ENCODE measurements around the gene ADAMTSL5.

The ADAMTSL5 gene

GRCh38 chr19:1469255-1470054, 43.4 kb downstream of the ADAMTSL5 start:
- TF ChIP-seq GATA1 (IDR thresholded peaks at IDR 0.05; ENCODE audit: low read depth, low read length) (no peak), POLR2A (IDR thresholded peaks at IDR 0.05; ENCODE audit: low read length) (no peak)
- DNase-seq: no peak

DNA sequence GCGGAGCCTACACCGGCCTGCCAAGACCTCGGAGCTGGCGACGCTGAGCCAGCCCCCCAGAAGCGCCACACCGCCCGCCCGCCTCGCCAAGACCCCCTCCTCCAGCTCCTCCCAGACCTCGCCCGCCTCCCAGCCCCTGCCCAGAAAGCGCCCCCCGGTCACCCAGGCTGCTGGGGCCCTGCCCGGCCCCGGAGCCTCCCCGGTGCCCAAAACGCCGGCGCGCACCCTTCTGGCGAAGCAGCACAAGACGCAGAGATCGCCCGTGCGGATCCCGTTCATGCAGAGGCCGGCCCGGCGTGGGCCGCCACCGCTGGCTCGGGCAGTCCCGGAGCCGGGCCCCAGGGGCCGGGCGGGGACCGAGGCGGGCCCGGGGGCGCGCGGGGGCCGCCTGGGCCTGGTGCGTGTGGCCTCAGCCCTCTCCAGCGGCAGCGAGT, 44.0 kb downstream of the ADAMTSL5 start:
- peak in 1 of 2 experiments; percentile 51 for DNase-seq
- TF ChIP-seq GATA1 (IDR thresholded peaks at IDR 0.05; ENCODE audit: low read depth, low read length): no peak
- no peak for TF ChIP-seq POLR2A (IDR thresholded peaks at IDR 0.05; ENCODE audit: low read length)

DNA sequence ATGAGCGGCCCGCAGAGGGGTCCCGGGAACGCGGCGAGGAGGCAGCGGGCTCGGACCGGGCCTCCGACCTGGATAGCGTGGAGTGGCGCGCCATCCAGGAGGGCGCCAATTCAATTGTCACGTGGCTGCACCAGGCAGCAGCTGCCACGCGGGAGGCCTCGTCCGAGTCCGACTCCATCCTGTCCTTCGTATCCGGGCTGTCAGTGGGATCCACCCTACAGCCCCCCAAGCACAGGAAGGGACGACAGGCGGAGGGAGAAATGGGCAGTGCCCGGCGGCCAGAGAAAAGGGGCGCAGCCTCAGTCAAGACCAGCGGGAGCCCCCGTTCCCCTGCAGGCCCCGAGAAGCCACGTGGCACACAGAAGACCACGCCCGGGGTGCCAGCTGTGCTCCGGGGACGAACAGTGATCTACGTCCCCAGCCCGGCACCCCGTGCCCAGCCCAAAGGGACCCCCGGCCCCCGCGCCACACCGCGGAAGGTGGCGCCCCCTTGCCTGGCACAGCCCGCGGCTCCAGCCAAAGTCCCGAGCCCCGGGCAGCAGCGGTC, 44.5 kb downstream of the ADAMTSL5 start:
- no peak for DNase-seq

GRCh38 chr19:1467490-1468273, 45.1 kb downstream of the ADAMTSL5 start:
- no peak for TF ChIP-seq POLR2A (IDR thresholded peaks at IDR 0.05; ENCODE audit: low read length)
- TF ChIP-seq GATA1 (IDR thresholded peaks at IDR 0.05; ENCODE audit: low read depth, low read length): no peak
- no peak for DNase-seq

More for the DNA sequence above, 44.5 kb downstream of the ADAMTSL5 start:
- TF ChIP-seq POLR2A (IDR thresholded peaks at IDR 0.05; ENCODE audit: low read length) (no peak), GATA1 (IDR thresholded peaks at IDR 0.05; ENCODE audit: low read depth, low read length) (no peak)

- TF ChIP-seq POLR2A (IDR thresholded peaks at IDR 0.05; ENCODE audit: low read length) (no peak), GATA1 (IDR thresholded peaks at IDR 0.05; ENCODE audit: low read depth, low read length) (no peak)
- no peak for DNase-seq
Measured at GRCh38 chr19:1467215-1467489, 45.7 kb downstream of the ADAMTSL5 start.

DNA sequence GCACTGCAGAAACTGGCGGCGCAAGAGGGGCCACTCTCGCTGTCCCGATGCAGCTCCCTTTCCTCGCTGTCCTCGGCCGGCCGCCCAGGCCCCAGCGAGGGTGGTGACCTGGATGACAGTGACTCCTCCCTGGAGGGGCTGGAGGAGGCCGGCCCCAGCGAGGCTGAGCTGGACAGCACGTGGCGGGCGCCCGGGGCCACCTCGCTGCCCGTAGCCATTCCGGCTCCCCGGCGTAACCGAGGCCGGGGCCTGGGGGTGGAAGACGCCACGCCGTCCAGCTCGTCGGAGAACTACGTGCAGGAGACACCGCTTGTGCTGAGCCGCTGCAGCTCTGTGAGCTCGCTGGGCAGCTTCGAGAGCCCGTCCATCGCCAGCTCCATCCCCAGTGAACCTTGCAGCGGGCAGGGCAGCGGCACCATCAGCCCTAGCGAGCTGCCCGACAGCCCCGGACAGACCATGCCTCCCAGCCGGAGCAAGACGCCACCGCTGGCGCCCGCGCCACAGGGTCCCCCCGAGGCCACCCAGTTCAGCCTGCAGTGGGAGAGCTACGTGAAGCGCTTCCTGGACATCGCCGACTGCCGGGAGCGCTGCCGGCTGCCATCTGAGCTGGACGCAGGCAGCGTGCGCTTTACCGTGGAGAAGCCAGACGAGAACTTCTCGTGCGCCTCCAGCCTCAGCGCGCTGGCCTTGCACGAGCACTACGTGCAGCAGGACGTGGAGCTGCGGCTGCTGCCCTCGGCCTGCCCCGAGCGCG, 46.2 kb downstream of the ADAMTSL5 start:
- no peak for DNase-seq
- TF ChIP-seq GATA1 (IDR thresholded peaks at IDR 0.05; ENCODE audit: low read depth, low read length): no peak
- TF ChIP-seq POLR2A (IDR thresholded peaks at IDR 0.05; ENCODE audit: low read length): no peak

DNA sequence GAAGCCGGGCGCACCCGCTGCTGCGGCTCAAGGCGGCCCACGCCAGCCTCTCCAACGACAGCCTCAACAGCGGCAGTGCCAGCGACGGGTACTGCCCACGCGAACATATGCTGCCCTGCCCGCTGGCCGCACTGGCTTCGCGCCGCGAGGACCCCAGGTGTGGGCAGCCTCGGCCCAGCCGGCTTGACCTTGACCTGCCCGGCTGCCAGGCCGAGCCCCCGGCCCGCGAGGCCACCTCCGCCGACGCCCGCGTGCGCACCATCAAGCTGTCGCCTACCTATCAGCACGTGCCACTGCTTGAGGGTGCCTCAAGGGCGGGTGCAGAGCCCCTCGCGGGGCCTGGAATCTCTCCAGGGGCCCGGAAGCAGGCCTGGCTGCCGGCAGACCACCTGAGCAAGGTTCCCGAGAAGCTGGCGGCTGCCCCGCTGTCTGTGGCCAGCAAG, 46.8 kb downstream of the ADAMTSL5 start:
- no peak for DNase-seq
- TF ChIP-seq GATA1 (IDR thresholded peaks at IDR 0.05; ENCODE audit: low read depth, low read length) (no peak), POLR2A (IDR thresholded peaks at IDR 0.05; ENCODE audit: low read length) (no peak)

DNA sequence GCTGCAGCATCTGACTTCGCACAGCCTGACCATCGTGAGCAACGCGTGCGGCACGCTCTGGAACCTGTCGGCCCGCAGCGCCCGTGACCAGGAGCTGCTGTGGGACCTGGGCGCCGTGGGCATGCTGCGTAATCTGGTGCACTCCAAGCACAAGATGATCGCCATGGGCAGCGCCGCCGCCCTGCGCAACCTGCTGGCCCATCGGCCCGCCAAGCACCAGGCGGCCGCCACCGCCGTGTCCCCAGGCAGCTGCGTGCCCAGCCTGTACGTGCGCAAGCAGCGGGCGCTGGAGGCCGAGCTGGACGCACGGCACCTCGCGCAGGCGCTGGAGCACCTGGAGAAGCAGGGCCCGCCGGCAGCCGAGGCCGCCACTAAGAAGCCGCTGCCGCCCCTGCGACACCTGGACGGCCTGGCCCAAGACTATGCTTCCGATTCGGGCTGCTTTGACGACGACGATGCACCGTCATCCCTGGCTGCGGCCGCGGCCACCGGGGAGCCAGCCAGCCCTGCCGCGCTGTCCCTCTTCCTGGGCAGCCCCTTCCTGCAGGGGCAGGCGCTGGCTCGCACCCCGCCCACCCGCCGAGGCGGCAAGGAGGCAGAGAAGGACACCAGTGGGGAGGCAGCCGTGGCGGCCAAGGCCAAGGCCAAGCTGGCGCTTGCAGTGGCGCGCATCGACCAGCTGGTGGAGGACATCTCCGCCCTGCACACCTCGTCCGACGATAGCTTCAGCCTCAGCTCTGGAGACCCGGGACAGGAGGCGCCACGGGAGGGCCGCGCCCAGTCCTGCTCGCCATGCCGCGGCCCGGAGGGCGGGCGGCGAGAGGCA, 47.4 kb downstream of the ADAMTSL5 start:
- peak; percentile 65 to 69 for DNase-seq
- TF ChIP-seq POLR2A (IDR thresholded peaks at IDR 0.05; ENCODE audit: low read length): no peak
- no peak for TF ChIP-seq GATA1 (IDR thresholded peaks at IDR 0.05; ENCODE audit: low read depth, low read length)

- no peak for TF ChIP-seq GATA1 (IDR thresholded peaks at IDR 0.05; ENCODE audit: low read depth, low read length)
- TF ChIP-seq POLR2A (IDR thresholded peaks at IDR 0.05; ENCODE audit: low read length): no peak
- no peak for DNase-seq
Measured at GRCh38 chr19:1461862-1462261, 51.0 kb downstream of the ADAMTSL5 start.

GRCh38 chr19:1460033-1460995, 52.5 kb downstream of the ADAMTSL5 start:
- DNase-seq: no peak

DNA sequence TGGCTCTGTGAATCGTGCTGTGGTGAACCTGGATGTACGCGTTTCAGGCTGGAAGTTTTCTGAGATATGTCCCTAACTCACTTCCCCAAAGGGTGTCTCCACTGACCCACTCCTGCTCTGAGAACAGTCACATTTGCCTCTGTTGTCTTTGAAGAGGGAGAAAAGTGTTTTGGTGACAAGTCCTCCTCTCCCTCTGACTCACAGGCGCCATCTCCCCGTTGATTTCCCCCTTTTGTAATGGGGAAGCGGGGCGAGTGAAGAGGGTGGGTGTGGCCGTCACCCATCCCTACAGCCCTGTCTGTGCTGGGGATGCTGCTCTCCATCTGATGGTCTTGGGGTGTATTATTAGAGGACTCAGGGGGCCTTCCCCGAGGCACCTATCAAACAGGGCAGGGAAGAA, 53.3 kb downstream of the ADAMTSL5 start:
- no peak for TF ChIP-seq GATA1 (IDR thresholded peaks at IDR 0.05; ENCODE audit: low read depth, low read length)
- no peak for TF ChIP-seq POLR2A (IDR thresholded peaks at IDR 0.05; ENCODE audit: low read length)
- no peak for DNase-seq

More at GRCh38 chr19:1460033-1460995, 52.5 kb downstream of the ADAMTSL5 start:
- no peak for TF ChIP-seq GATA1 (IDR thresholded peaks at IDR 0.05; ENCODE audit: low read depth, low read length)

DNA sequence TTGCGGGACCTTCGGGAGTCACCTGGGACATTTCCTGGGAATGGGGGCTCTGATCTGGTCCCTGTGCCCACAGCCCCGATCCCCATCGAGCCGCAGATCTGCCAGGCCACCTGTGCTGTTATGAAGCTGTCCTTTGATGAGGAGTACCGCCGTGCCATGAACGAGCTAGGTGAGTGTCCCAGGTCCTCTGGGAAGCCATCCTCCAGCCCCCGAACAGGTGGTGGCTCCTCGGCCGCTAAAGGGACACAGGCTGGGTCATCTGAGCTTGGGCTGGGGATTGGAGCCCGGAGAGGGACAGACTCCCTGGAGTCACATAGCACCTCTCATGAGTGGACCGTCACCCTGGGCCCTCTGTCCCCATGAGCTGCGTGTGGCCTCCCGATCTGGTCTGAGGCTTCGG, 54.9 kb downstream of the ADAMTSL5 start:
- TF ChIP-seq GATA1 (IDR thresholded peaks at IDR 0.05; ENCODE audit: low read depth, low read length) (no peak), POLR2A (IDR thresholded peaks at IDR 0.05; ENCODE audit: low read length) (no peak)
- no peak for DNase-seq
